HG02884 (cell line): ENCODE results near the gene FSIP2.

ENCODE experiments used
- ATAC-seq: cut with Tn5 transposase; IDR thresholded peaks from one replicate; pipeline ENCODE4 v1.9.1; 2021; ENCODE audit warnings: mild to moderate bottlenecking, moderate library complexity; ENCODE audit not compliant: unreplicated experiment

FSIP2 gene

GRCh38 chr2:185738679-185739472, at the start of gene FSIP2:
Gene FSIP2, plus strand, starts transcription at chr2:185738804. Its CDS starts 91 bp downstream, at chr2:185738895.
- peak; percentile 95 for ATAC-seq

GRCh38 chr2:185689906-185690539, 48.6 kb upstream of the FSIP2 start:
- no peak for ATAC-seq

GRCh38 chr2:185695711-185696235, 42.8 kb upstream of the FSIP2 start:
- ATAC-seq: no peak

GRCh38 chr2:185700883-185701282, 37.7 kb upstream of the FSIP2 start:
- no peak for ATAC-seq

- ATAC-seq: no peak
Observed at GRCh38 chr2:185734658-185735057, 3.9 kb upstream of the FSIP2 start.

GRCh38 chr2:185736210-185736609, 2.4 kb upstream of the FSIP2 start:
- no peak for ATAC-seq

GRCh38 chr2:185745864-185746859, 7.6 kb downstream of the FSIP2 start:
- no peak for ATAC-seq

GRCh38 chr2:185757356-185757755, 18.8 kb downstream of the FSIP2 start:
- no peak for ATAC-seq

GRCh38 chr2:185771396-185771795, 32.8 kb downstream of the FSIP2 start:
- no peak for ATAC-seq

- ATAC-seq: no peak
Observed at GRCh38 chr2:185780890-185781289, 42.3 kb downstream of the FSIP2 start.

GRCh38 chr2:185782223-185782769, 43.7 kb downstream of the FSIP2 start:
- no peak for ATAC-seq

- ATAC-seq: no peak
Observed at GRCh38 chr2:185785156-185785555, 46.6 kb downstream of the FSIP2 start.

GRCh38 chr2:185785851-185786473, 47.4 kb downstream of the FSIP2 start:
- ATAC-seq: peak; percentile 89

- no peak for ATAC-seq
Observed at GRCh38 chr2:185787227-185788145, 48.9 kb downstream of the FSIP2 start.

GRCh38 chr2:185790361-185790760, 51.8 kb downstream of the FSIP2 start:
- no peak for ATAC-seq

GRCh38 chr2:185793532-185794345, 55.1 kb downstream of the FSIP2 start:
- ATAC-seq: no peak

GRCh38 chr2:185796758-185797157, 58.2 kb downstream of the FSIP2 start:
- ATAC-seq: peak; percentile 70

- ATAC-seq: no peak
Observed at GRCh38 chr2:185802926-185803325, 64.3 kb downstream of the FSIP2 start.
